ENCODE data around the gene GOLGA6L26. TPM values are rescaled to one million over a fixed set of nuclear protein-coding genes. Genes with fewer than 3 reads are reported as not detected.

GOLGA6L26 gene
- total RNA-seq, 1 donor from 2014 or later = not detected

Other genes with a start within 250 kb of the GOLGA6L26 start
- gene GOLGA6L1, start 197.4 kb downstream of the GOLGA6L26 start, total RNA-seq = not detected in 2 replicates
- under 0.01 TPM in 1 of 2 replicates, not detected in the other for gene GOLGA8S, start 20.6 kb upstream of the GOLGA6L26 start, total RNA-seq
- gene GOLGA6L2, start 113.0 kb upstream of the GOLGA6L26 start, total RNA-seq = not detected in 2 replicates
- gene MKRN3, start 231.5 kb upstream of the GOLGA6L26 start, total RNA-seq = 0.20 and 0.65 TPM in 2 replicates